Activated CD8-positive, alpha-beta T cell treated with anti-CD3 and anti-CD28 coated beads, Interleukin-2, amount 10 ng/mL, durations not matched to agents 7 days and 5 days (primary cell): ENCODE measurements around the gene ADPRS. TPM values are rescaled to one million over a fixed set of nuclear protein-coding genes. Genes with fewer than 3 reads are reported as not detected.

Experiments used
- ATAC-seq: fragments of 150-1000 bp; cut with Tn5 transposase; one replicate; pipeline ENCODE4 v1.10.0; 2021; ENCODE audit warnings: moderate library complexity
- CTCF ChIA-PET: fragments of 350-600 bp; sonication (Branson Sonifier 250); formaldehyde crosslinking; loops from one replicate; lab custom pipeline; 2021; ENCODE audit warnings: antibody characterized with exemption; lab: Charles Lee
- POLR2A ChIA-PET: fragments of 350-600 bp; sonication (Branson Sonifier 250); formaldehyde crosslinking; loops from one replicate; lab custom pipeline; 2021; ENCODE audit warnings: antibody characterized with exemption; lab: Charles Lee
- DNase-seq: peaks from one replicate; pipeline ENCODE4 v3.0.0-alpha.2; 2020
- H3K27ac Mint-ChIP-seq: one replicate; pipeline ENCODE4 v1.8.0; 2021; ENCODE audit warnings: mild to moderate bottlenecking, mixed read lengths
- H3K27me3 Mint-ChIP-seq: one replicate; pipeline ENCODE4 v1.8.0; 2021; ENCODE audit warnings: low read depth, mixed read lengths
- H3K36me3 Mint-ChIP-seq: one replicate; pipeline ENCODE4 v1.8.0; 2021; ENCODE audit warnings: low read depth, mixed read lengths
- H3K4me1 Mint-ChIP-seq: one replicate; pipeline ENCODE4 v1.8.0; 2021; ENCODE audit warnings: low read depth, mixed read lengths
- H3K4me3 Mint-ChIP-seq: one replicate; pipeline ENCODE4 v1.8.0; 2021; ENCODE audit warnings: mild to moderate bottlenecking, mixed read lengths
- H3K9me3 Mint-ChIP-seq: one replicate; pipeline ENCODE4 v1.8.0; 2022; ENCODE audit warnings: mixed read lengths; ENCODE audit not compliant: insufficient read depth
- total RNA-seq, 2 experiments: library from RNA; stranded (reverse); gene quantifications; one replicate each; pipeline ENCODE4 v1.2.3, GENCODE V29; 2021

Gene ADPRS
- total RNA-seq, 2 experiments from 2014 or later, result 36.0 to 36.7 TPM

DNA sequence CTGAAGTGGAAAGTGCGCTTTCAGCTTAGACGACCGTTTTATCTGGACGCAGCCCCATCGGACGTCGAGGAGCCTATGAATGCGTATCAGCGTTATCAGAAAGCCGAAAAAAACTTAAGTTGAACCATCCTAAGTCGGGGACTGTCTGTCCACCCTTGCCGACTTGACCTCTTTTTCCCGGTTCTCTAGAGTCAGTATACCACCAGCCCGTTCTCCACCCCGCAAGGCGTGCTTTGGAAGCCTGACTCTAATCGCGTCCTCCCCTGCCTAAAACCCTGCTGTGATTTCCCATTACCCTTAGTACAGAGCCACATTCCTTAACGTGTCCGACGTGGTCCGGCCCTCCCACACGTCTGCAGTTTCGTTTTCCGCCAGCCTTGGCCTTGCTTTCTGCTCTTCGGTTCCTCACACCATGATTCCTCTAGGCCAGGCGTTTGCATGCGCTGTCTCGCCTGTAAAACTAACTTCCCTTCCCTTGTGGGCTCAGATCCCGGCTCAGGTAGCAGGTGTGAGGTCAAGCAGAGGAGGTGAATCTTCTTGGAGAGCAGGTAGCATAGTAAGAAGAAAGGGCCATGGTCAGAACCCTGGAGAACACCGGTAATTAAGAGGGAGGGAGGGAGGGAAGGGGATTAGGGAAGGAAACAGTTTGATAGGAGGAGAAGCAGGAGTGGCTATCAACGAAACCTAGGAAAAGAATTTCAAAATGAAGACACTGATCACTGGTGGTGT, 865 bp downstream of the ADPRS start:
- Mint-ChIP-seq H3K27me3 (peaks cover 4% of the 10 kb centered on the region), H3K4me3 (peak overlapping the region; percentile 85), H3K27ac (peak overlapping the region; percentile 89), H3K9me3 (no peaks in the 10 kb centered on the region), H3K36me3 (peaks cover 39% of the 10 kb centered on the region), H3K4me1 (peaks cover 22% of the 10 kb centered on the region)
- CTCF ChIA-PET, result interaction anchor here (2.0 kb wide), 1 partner anchor 45 kb away, joined by 7 read pairs; no protein-coding TSS in a partner anchor
- DNase-seq, result peak; percentile 41
- no peak for ATAC-seq
- POLR2A ChIA-PET, result interaction anchor here (0.6 kb wide), 2 partner anchors 8 to 610 kb away, joined by 3 read pairs; no protein-coding TSS in a partner anchor

GRCh38 chr1:36091141-36091540, 2.4 kb downstream of the ADPRS start:
- peak overlapping the region; percentile 15 for H3K27ac Mint-ChIP-seq
- no peaks in the 10 kb centered on the region for H3K9me3 Mint-ChIP-seq
- H3K36me3 Mint-ChIP-seq, result peaks cover 39% of the 10 kb centered on the region
- no peak for DNase-seq
- no peak for ATAC-seq
- no peaks in the 10 kb centered on the region for H3K27me3 Mint-ChIP-seq
- ChIA-PET POLR2A (interaction anchor here (0.6 to 0.8 kb wide), 2 partner anchors 61 to 130 kb away, joined by 3 read pairs; no protein-coding TSS in a partner anchor), CTCF (interaction anchor here (0.6 kb wide), 1 partner anchor 44 kb away, joined by 3 read pairs; no protein-coding TSS in a partner anchor)
- peaks cover 21% of the 10 kb centered on the region for H3K4me1 Mint-ChIP-seq
- H3K4me3 Mint-ChIP-seq, result no peak overlapping the region

GRCh38 chr1:36091698-36092097, 3.0 kb downstream of the ADPRS start:
- ATAC-seq (no peak), DNase-seq (no peak)
- H3K36me3 Mint-ChIP-seq, result peaks cover 39% of the 10 kb centered on the region
- peaks cover 21% of the 10 kb centered on the region for H3K4me1 Mint-ChIP-seq
- peak overlapping the region; percentile 15 for H3K27ac Mint-ChIP-seq
- no peaks in the 10 kb centered on the region for H3K9me3 Mint-ChIP-seq
- ChIA-PET CTCF (interaction anchor here (1.5 to 21.8 kb wide), 2 partner anchors 42 to 58 kb away, joined by 4 to 349 read pairs; partner anchors contain the start of gene TRAPPC3), POLR2A (interaction anchor here (0.6 to 0.8 kb wide), 2 partner anchors 18 to 60 kb away, joined by 3 read pairs; no protein-coding TSS in a partner anchor)
- H3K4me3 Mint-ChIP-seq, result no peak overlapping the region
- no peaks in the 10 kb centered on the region for H3K27me3 Mint-ChIP-seq

GRCh38 chr1:36092166-36092797, 3.6 kb downstream of the ADPRS start:
- ChIA-PET CTCF (interaction anchor here (1.5 to 21.8 kb wide), 2 partner anchors 42 to 57 kb away, joined by 4 to 349 read pairs; partner anchors contain the start of gene TRAPPC3), POLR2A (interaction anchor here (0.6 to 0.8 kb wide), 2 partner anchors 18 to 60 kb away, joined by 3 read pairs; no protein-coding TSS in a partner anchor)
- peaks cover 39% of the 10 kb centered on the region for H3K36me3 Mint-ChIP-seq

DNA sequence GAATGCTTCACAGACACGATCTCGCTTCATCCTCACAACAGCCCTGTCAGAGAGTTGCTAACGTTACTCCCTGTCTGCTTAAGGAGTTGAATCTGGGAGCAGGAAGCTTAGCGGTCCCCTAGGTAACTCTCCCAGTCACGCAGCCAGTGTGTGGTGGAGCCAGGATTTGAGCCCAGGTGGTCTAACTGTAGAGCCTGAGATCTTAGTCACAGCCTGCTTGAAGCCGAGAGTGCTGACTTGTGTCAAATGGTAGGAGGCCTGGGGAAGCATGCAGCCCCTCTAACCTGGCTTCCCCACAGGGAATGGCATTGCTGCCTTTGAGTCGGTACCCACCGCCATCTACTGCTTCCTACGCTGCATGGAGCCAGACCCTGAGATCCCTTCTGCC, 4.1 kb downstream of the ADPRS start:
- peaks cover 21% of the 10 kb centered on the region for H3K4me1 Mint-ChIP-seq
- ChIA-PET POLR2A (no interaction called here), CTCF (interaction anchor here (1.5 to 21.8 kb wide), 2 partner anchors 41 to 57 kb away, joined by 4 to 349 read pairs; partner anchors contain the start of gene TRAPPC3)
- no peaks in the 10 kb centered on the region for H3K27me3 Mint-ChIP-seq
- no peak overlapping the region for H3K4me3 Mint-ChIP-seq
- H3K9me3 Mint-ChIP-seq, result no peaks in the 10 kb centered on the region
- no peak for ATAC-seq
- H3K27ac Mint-ChIP-seq, result no peak overlapping the region
- no peak for DNase-seq
- H3K36me3 Mint-ChIP-seq, result peaks cover 39% of the 10 kb centered on the region

More at GRCh38 chr1:36092166-36092797, 3.6 kb downstream of the ADPRS start:
- Mint-ChIP-seq H3K4me3 (no peak overlapping the region), H3K4me1 (peaks cover 21% of the 10 kb centered on the region), H3K27ac (peak overlapping the region; percentile 34), H3K9me3 (no peaks in the 10 kb centered on the region), H3K27me3 (no peaks in the 10 kb centered on the region)
- DNase-seq (no peak), ATAC-seq (no peak)

GRCh38 chr1:36093226-36093625, 4.5 kb downstream of the ADPRS start:
- DNase-seq (no peak), ATAC-seq (no peak)
- Mint-ChIP-seq H3K36me3 (peaks cover 39% of the 10 kb centered on the region), H3K4me3 (no peak overlapping the region), H3K4me1 (peaks cover 19% of the 10 kb centered on the region), H3K9me3 (no peaks in the 10 kb centered on the region), H3K27me3 (no peaks in the 10 kb centered on the region), H3K27ac (no peak overlapping the region)
- ChIA-PET POLR2A (no interaction called here), CTCF (interaction anchor here (21.8 kb wide), 1 partner anchor 41 kb away, joined by 349 read pairs; no protein-coding TSS in a partner anchor)

DNA sequence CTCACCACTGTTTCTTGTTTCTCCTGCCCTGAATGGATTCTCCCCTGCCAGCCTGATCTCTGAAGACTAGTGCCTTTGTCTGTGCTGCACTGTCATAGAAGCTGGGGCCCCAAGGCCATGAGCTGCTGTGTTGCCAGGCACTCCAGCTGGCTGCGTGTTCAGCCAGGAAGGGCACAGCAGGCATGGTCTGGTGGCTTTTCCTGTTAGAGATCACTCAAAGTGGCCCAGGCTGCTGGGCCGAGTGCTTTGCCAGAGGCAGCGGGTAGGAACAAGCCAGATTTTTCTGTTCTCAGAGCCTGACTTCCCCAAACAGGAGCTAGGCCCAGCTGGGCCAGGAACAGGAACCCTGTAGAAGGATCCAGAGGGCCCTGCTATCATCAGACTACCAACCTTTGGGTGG, 5.2 kb downstream of the ADPRS start:
- Mint-ChIP-seq H3K27ac (no peak overlapping the region), H3K27me3 (no peaks in the 10 kb centered on the region), H3K4me1 (peaks cover 16% of the 10 kb centered on the region), H3K4me3 (no peak overlapping the region), H3K36me3 (peaks cover 39% of the 10 kb centered on the region), H3K9me3 (no peaks in the 10 kb centered on the region)
- POLR2A ChIA-PET, result no interaction called here
- no peak for DNase-seq
- CTCF ChIA-PET, result interaction anchor here (1.1 to 21.8 kb wide), 3 partner anchors 40 to 57 kb away, joined by 3 to 349 read pairs (median 3); no protein-coding TSS in a partner anchor
- no peak for ATAC-seq

DNA sequence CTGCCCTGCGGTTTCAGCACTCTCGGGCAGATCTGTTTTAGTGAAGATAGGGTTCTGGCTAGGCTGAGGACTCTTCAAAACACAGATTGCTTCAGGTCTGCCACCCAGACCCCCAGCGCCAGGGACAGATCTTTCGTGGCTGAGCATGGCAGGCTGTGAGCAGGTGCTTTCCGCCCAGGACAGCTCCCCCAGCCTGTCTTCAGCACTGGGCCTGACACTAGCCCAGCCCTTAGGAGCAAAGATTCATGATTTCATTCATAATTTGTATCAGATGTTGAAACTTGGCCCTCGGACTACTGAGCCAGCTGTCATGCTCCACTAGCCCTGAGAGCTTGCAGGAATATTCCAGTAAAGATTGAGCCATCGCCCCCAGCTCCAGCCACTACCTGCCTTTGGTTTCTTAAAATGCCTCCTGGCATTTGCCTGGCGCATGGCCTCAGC, 5.9 kb downstream of the ADPRS start:
- Mint-ChIP-seq H3K27ac (no peak overlapping the region), H3K27me3 (no peaks in the 10 kb centered on the region), H3K4me1 (peaks cover 14% of the 10 kb centered on the region), H3K4me3 (no peak overlapping the region), H3K36me3 (peaks cover 34% of the 10 kb centered on the region), H3K9me3 (no peaks in the 10 kb centered on the region)
- ChIA-PET POLR2A (no interaction called here), CTCF (interaction anchor here (1.0 to 21.8 kb wide), 5 partner anchors 24 to 93 kb away, joined by 3 to 349 read pairs (median 3); no protein-coding TSS in a partner anchor)
- ATAC-seq (no peak), DNase-seq (no peak)

- Mint-ChIP-seq H3K9me3 (no peaks in the 10 kb centered on the region), H3K27ac (no peak overlapping the region), H3K27me3 (no peaks in the 10 kb centered on the region), H3K36me3 (peaks cover 27% of the 10 kb centered on the region), H3K4me1 (peaks cover 15% of the 10 kb centered on the region), H3K4me3 (no peak overlapping the region)
- ChIA-PET POLR2A (no interaction called here), CTCF (interaction anchor here (1.0 to 21.8 kb wide), 4 partner anchors 23 to 189 kb away, joined by 3 to 349 read pairs (median 5); no protein-coding TSS in a partner anchor)
- no peak for DNase-seq
- no peak for ATAC-seq
These were observed 7.2 kb downstream of the ADPRS start for GRCh38 chr1:36095760-36096405.

DNA sequence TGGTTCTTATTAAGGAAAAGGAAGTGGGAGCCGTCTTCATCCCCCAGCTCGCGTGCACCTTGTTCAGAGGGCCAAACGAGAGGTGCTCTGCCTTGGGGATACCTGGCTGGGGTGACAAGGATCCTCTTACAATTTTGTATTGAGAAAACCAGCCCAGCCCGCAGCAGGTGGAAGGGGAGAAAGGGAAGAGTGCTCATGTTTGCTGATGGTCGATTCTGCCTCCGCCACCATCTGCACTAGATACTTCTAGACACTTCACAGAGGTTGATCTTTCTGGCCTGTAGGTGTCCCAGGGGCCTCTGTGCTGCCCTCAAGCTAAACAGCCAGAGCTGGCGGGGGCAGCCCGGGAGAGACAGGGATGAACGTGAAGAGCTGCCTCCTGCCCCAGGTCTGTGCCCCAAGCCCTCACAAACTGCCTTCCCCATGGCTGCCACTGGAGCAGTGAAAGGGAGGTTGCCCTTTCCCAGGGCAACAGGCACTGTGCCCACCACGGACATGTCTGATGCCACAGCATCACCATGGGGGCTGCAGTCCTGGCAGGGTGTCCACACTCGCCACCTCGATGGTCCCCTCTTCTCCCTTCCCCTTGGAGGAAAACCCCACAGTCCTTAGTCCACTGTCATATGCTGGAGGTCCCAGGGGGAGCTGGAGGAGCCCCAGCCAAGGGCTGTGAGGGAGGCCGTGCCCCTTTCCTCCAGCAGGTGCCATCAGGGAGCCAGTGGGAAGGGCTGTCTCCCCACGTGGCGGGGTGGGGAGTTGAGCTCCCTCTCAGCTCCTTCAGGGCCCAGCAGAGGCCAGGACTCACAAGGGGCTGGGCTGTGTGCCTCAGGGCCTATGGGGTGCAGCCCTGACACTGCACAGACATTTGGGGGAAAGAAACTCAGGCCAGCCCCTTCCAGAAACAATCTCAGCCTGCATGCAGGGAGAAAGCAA, 8.1 kb downstream of the ADPRS start:
- Mint-ChIP-seq H3K9me3 (no peaks in the 10 kb centered on the region), H3K27ac (peak overlapping the region; percentile 63), H3K4me3 (no peak overlapping the region), H3K27me3 (no peaks in the 10 kb centered on the region), H3K4me1 (peaks cover 10% of the 10 kb centered on the region), H3K36me3 (peaks cover 20% of the 10 kb centered on the region)
- no peak for DNase-seq
- CTCF ChIA-PET, result interaction anchor here (1.2 to 21.8 kb wide), 4 partner anchors 22 to 189 kb away, joined by 3 to 349 read pairs (median 5); no protein-coding TSS in a partner anchor
- POLR2A ChIA-PET, result interaction anchor here (0.6 kb wide), 2 partner anchors 7 to 185 kb away, joined by 3 read pairs; no protein-coding TSS in a partner anchor
- no peak for ATAC-seq
